Measurements from ENCODE around the gene TUBGCP6.

Gene TUBGCP6

DNA sequence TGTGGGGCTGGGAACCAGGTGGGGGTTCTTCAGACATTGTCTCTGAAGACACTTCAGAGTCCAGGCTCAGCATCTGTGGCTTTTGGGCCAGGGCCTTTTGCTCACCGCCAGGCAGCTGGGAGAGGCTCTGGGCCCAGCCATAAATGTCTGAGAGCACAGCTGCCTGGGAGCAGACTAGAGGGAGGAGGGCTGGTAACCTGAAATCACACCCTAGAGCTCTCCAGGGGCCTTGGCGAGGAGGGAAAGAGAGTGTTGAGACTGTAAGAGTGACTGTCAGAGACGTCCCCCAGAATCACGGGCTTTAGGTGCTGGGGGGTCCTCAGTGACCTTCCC lies 55.0 kb downstream of the TUBGCP6 start:
- H4K20me1 ChIP-seq (ENCODE audit: insufficient read depth): no peaks in the 10 kb centered on the region
- no peaks in the 10 kb centered on the region for H3K27me3 ChIP-seq (ENCODE audit: insufficient read depth, low read depth)
- peaks cover 36% of the 10 kb centered on the region for H3K79me2 ChIP-seq (ENCODE audit: insufficient read depth, low read depth)
- no peaks in the 10 kb centered on the region for H3K36me3 ChIP-seq (ENCODE audit: insufficient read depth)
- H3K9ac ChIP-seq: peak overlapping the region; percentile 93
- no peak overlapping the region for H2AFZ ChIP-seq (ENCODE audit: low read depth)
- peak overlapping the region; percentile 95 for H3K27ac ChIP-seq
- TF ChIP-seq CTCF (conservative IDR thresholded peaks at IDR 0.05; ENCODE audit: low read depth, low read length): no peak
- H3K4me1 ChIP-seq (ENCODE audit: low read depth, poor library complexity, severe bottlenecking): peaks cover 42% of the 10 kb centered on the region
- H3K4me3 ChIP-seq (IDR thresholded peaks at IDR 0.05; ENCODE audit: insufficient read depth, low read depth, low read length): no peak overlapping the region
- peak overlapping the region; percentile 91; the same call in 1 of the 2 replicates for H3K4me2 ChIP-seq

DNA sequence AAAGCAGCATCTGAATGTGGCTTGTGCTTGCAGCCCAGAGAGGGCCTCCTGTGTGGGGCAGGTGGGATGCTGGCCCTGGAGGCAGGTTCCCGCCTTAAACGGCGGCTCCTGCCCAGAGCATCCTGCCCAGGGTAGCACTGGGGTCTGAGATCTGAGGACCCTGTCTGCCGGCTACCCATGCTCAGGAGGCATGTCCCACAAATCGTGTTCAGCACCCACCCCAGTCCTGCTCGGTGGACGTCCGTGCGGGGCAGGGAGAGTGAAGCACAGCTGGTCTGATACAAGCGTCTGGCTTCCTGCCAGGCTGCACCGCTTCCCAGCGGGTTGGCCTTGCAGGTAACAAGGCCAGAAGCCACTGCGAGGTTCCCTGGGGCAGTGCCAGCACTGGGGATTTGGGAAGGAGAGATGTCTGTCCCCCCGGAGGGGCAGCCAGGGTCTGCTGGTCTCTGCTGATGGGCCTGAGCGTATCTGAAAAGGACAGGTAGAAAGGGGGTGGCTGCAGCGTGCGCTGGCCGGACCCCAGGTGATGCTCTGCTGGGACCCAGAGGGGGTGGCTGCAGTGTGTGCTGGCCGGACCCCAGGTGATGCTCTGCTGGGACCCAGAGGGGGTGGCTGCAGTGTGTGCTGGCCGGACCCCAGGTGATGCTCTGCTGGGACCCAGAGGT lies 55.5 kb downstream of the TUBGCP6 start:
- Histone ChIP-seq H3K9ac (peak overlapping the region; percentile 93; the same call in 1 of the 2 replicates), H3K4me3 (IDR thresholded peaks at IDR 0.05; ENCODE audit: insufficient read depth, low read depth, low read length) (no peak overlapping the region), H3K4me2 (peak overlapping the region; percentile 91), H2AFZ (ENCODE audit: low read depth) (no peak overlapping the region), H3K4me1 (ENCODE audit: low read depth, poor library complexity, severe bottlenecking) (peaks cover 42% of the 10 kb centered on the region), H3K27ac (peak overlapping the region; percentile 95), H3K79me2 (ENCODE audit: insufficient read depth, low read depth) (peaks cover 36% of the 10 kb centered on the region), H3K27me3 (ENCODE audit: insufficient read depth, low read depth) (no peaks in the 10 kb centered on the region), H4K20me1 (ENCODE audit: insufficient read depth) (no peaks in the 10 kb centered on the region), H3K36me3 (ENCODE audit: insufficient read depth) (no peaks in the 10 kb centered on the region)
- no peak for TF ChIP-seq CTCF (conservative IDR thresholded peaks at IDR 0.05; ENCODE audit: low read depth, low read length)

- Histone ChIP-seq H3K27ac (peak overlapping the region; percentile 95; the same call in 1 of the 2 replicates), H3K27me3 (ENCODE audit: insufficient read depth, low read depth) (no peaks in the 10 kb centered on the region), H4K20me1 (ENCODE audit: insufficient read depth) (no peaks in the 10 kb centered on the region), H3K36me3 (ENCODE audit: insufficient read depth) (no peaks in the 10 kb centered on the region), H3K4me1 (ENCODE audit: low read depth, poor library complexity, severe bottlenecking) (peaks cover 42% of the 10 kb centered on the region), H3K9ac (no peak overlapping the region), H2AFZ (ENCODE audit: low read depth) (no peak overlapping the region), H3K4me2 (peak overlapping the region; percentile 91; the same call in 1 of the 2 replicates), H3K4me3 (IDR thresholded peaks at IDR 0.05; ENCODE audit: insufficient read depth, low read depth, low read length) (no peak overlapping the region), H3K79me2 (ENCODE audit: insufficient read depth, low read depth) (peaks cover 36% of the 10 kb centered on the region)
- no peak for TF ChIP-seq CTCF (conservative IDR thresholded peaks at IDR 0.05; ENCODE audit: low read depth, low read length)
These were observed 56.5 kb downstream of the TUBGCP6 start for GRCh38 chr22:50188356-50188755.

DNA sequence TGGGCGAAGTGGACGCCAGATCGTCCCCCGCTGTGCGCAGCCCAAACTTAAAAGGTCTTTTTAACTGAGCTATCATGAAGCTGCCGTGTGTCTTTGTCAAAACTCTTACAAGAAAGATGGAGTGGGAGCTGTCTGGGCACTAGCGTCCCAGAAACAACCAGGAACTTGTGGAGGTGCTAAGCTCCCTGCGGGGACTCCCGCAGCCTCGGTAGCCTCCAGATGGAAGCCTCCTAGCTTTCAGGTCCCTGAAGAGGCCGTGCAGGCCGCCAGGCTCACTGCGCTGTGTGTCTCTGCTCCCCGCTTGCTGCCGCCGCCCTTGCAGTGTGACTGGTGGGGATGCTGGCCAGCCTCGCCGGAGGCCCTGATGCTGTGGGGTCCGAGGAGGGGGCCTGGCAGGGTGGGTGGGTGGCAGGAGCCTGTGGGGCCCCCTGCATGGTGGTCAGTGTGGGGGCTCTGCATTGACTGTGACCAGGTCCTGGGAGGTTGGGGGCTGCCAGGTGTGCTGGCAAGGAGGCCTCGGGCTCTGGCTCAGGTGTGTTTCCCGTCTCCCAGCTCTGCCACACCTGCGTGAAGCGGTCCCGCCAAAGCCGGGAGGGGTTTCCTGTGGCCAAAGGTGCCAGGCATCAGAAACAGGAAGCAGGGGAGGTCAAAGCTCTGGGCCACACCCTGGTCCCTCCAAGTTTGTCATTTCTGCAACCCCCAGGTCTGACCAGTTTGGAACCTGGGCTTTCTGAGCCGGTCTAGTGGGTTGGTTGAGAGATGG lies 57.9 kb downstream of the TUBGCP6 start:
- no peak overlapping the region for H3K4me3 ChIP-seq (IDR thresholded peaks at IDR 0.05; ENCODE audit: insufficient read depth, low read depth, low read length)
- peaks cover 36% of the 10 kb centered on the region for H3K4me1 ChIP-seq (ENCODE audit: low read depth, poor library complexity, severe bottlenecking)
- no peaks in the 10 kb centered on the region for H4K20me1 ChIP-seq (ENCODE audit: insufficient read depth)
- H2AFZ ChIP-seq (ENCODE audit: low read depth): no peak overlapping the region
- H3K27ac ChIP-seq: peak overlapping the region; percentile 59
- peak overlapping the region; percentile 76 for H3K9ac ChIP-seq
- no peaks in the 10 kb centered on the region for H3K27me3 ChIP-seq (ENCODE audit: insufficient read depth, low read depth)
- H3K79me2 ChIP-seq (ENCODE audit: insufficient read depth, low read depth): peaks cover 31% of the 10 kb centered on the region
- H3K36me3 ChIP-seq (ENCODE audit: insufficient read depth): no peaks in the 10 kb centered on the region
- peak overlapping the region; percentile 63 for H3K4me2 ChIP-seq
- TF ChIP-seq CTCF (conservative IDR thresholded peaks at IDR 0.05; ENCODE audit: low read depth, low read length): no peak

Measured in KMS-11 (cell line).